CD4-positive, alpha-beta T cell (primary cell): ENCODE data around the gene BTBD16. TPM values are rescaled to one million over a fixed set of nuclear protein-coding genes. Genes with fewer than 3 reads are reported as not detected.

ENCODE experiments used
- ATAC-seq: fragments of 200-7000 bp; cut with Tn5 transposase; one replicate; pipeline ENCODE4 v1.10.0; 2022; ENCODE audit warnings: mild to moderate bottlenecking; ENCODE audit not compliant: poor library complexity
- CTCF ChIA-PET: fragments of 350-600 bp; sonication (Branson Sonifier 250); formaldehyde crosslinking; loops from one replicate; lab custom pipeline; 2021; ENCODE audit warnings: antibody characterized with exemption, inconsistent platforms; lab: Charles Lee
- POLR2A ChIA-PET: fragments of 350-600 bp; sonication (Branson Sonifier 250); formaldehyde crosslinking; loops from one replicate; lab custom pipeline; 2021; ENCODE audit warnings: antibody characterized with exemption, inconsistent platforms; lab: Charles Lee
- DNase-seq, 14 experiments: peaks; one replicate each; pipeline ENCODE4 v3.0.0-alpha.2; 2013 to 2020; ENCODE audit warnings: mixed read lengths in 2 of 14
- H3K27ac ChIP-seq, 2 donors: one replicate each; pipeline versions ENCODE4 v1.5.1 to v1.7.0; 2013; ENCODE audit warnings: low read length in 2 of 2, low read depth in 1 of 2, mild to moderate bottlenecking in 1 of 2
- H3K27me3 ChIP-seq, 2 experiments: 1 replicate in 1 of 2; 2 replicates in 1 of 2; pipeline versions ENCODE4 v1.6.1 to v1.7.0; 2013; ENCODE audit warnings: low read length in 2 of 2, control low read depth in 1 of 2, mild to moderate bottlenecking in 1 of 2, moderate library complexity in 1 of 2; ENCODE audit not compliant: insufficient read depth in 2 of 2, control insufficient read depth in 1 of 2
- H3K36me3 ChIP-seq: one replicate; pipeline ENCODE4 v1.6.1; 2013; ENCODE audit warnings: low read length, control low read depth; ENCODE audit not compliant: insufficient read depth
- H3K4me1 ChIP-seq: one replicate; pipeline ENCODE4 v1.6.1; 2013; ENCODE audit warnings: low read length, control low read depth; ENCODE audit not compliant: insufficient read depth
- H3K4me3 ChIP-seq: one replicate; pipeline ENCODE4 v1.5.1; 2013; ENCODE audit warnings: mild to moderate bottlenecking, low read length, moderate library complexity
- H3K9me3 ChIP-seq, 2 experiments: 1 replicate in 1 of 2; 2 replicates in 1 of 2; pipeline versions ENCODE4 v1.6.1 to v1.7.0; 2013; ENCODE audit warnings: low read length in 2 of 2, mild to moderate bottlenecking in 2 of 2, control low read depth in 1 of 2, moderate library complexity in 1 of 2; ENCODE audit not compliant: control insufficient read depth in 1 of 2, insufficient read depth in 1 of 2
- H3K27ac Mint-ChIP-seq: one replicate; pipeline ENCODE4 v1.8.0; 2020; ENCODE audit warnings: mixed read lengths
- H3K27me3 Mint-ChIP-seq: one replicate; pipeline ENCODE4 v1.8.0; 2021; ENCODE audit warnings: mixed read lengths
- H3K36me3 Mint-ChIP-seq: one replicate; pipeline ENCODE4 v1.8.0; 2021; ENCODE audit warnings: low read depth, mixed read lengths
- H3K4me1 Mint-ChIP-seq: one replicate; pipeline ENCODE4 v1.8.0; 2021; ENCODE audit warnings: low read depth, mixed read lengths
- H3K4me3 Mint-ChIP-seq: one replicate; pipeline ENCODE4 v1.8.0; 2020; ENCODE audit warnings: mild to moderate bottlenecking, mixed read lengths
- H3K9me3 Mint-ChIP-seq: one replicate; pipeline ENCODE4 v1.8.0; 2020; ENCODE audit warnings: mixed read lengths
- intact Hi-C, 2 experiments: fragments of 100-400 bp; cut with DNase I in 1 of 2; cut with micrococcal nuclease in 1 of 2; formaldehyde crosslinking; loops; one replicate each; pipeline versions ENCODE4 v1.15.1 to v1.9.0; 2023 to 2025; cut with DNase I, micrococcal nuclease
- total RNA-seq, 174 experiments: library from RNA in 2 of 174; stranded (reverse) in 2 of 174; gene quantifications; one replicate each; pipeline ENCODE4 v1.2.3 and lab custom pipeline; 2021 to 2026
- TF ChIP-seq, protein P1 (sequence below): fragments of 200-600 bp; IDR thresholded peaks from one replicate; pipeline ENCODE4 v1.8.0; 2022; ENCODE audit warnings: antibody characterized with exemption, mild to moderate bottlenecking

The BTBD16 gene
- total RNA-seq, 2 experiments from 2014 or later = not detected

DNA sequence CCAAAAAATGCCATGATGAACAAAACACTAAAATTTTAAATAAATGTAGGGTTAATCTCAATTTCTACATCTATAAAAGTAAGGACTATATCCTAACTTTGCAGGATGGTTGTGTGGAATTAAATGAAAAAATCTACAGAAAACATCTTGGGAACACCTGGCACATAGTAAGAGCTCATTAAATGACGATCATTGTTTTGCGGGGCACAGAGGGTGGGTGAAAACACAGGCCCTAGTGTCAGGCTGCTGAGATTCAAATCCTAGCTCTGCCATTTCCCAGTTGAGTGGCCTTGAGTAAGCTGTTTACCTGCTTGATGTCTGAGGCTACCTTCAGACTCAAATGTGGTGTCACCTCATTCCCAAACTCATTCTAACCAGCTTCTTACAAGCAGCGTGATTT lies 35.6 kb downstream of the BTBD16 start:
- no peak overlapping the region for H3K27ac ChIP-seq
- H3K9me3 ChIP-seq = no peaks in the 10 kb centered on the region
- H3K36me3 ChIP-seq = no peaks in the 10 kb centered on the region
- no peaks in the 10 kb centered on the region for H3K4me1 Mint-ChIP-seq
- H3K27me3 ChIP-seq = peaks cover 0 to 4% of the 10 kb centered on the region in 2 experiments
- TF ChIP-seq, protein P1, sequence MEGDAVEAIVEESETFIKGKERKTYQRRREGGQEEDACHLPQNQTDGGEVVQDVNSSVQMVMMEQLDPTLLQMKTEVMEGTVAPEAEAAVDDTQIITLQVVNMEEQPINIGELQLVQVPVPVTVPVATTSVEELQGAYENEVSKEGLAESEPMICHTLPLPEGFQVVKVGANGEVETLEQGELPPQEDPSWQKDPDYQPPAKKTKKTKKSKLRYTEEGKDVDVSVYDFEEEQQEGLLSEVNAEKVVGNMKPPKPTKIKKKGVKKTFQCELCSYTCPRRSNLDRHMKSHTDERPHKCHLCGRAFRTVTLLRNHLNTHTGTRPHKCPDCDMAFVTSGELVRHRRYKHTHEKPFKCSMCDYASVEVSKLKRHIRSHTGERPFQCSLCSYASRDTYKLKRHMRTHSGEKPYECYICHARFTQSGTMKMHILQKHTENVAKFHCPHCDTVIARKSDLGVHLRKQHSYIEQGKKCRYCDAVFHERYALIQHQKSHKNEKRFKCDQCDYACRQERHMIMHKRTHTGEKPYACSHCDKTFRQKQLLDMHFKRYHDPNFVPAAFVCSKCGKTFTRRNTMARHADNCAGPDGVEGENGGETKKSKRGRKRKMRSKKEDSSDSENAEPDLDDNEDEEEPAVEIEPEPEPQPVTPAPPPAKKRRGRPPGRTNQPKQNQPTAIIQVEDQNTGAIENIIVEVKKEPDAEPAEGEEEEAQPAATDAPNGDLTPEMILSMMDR = no peak
- H3K27me3 Mint-ChIP-seq = peaks cover 6% of the 10 kb centered on the region
- CTCF ChIA-PET = no interaction called here
- H3K9me3 Mint-ChIP-seq = peaks cover 4% of the 10 kb centered on the region
- intact Hi-C loops = no loop called here
- no peak overlapping the region for H3K4me3 Mint-ChIP-seq
- no peak overlapping the region for H3K4me3 ChIP-seq
- ATAC-seq = no peak
- no peak for DNase-seq
- peaks cover 2% of the 10 kb centered on the region for H3K4me1 ChIP-seq
- no peaks in the 10 kb centered on the region for H3K36me3 Mint-ChIP-seq
- POLR2A ChIA-PET = no interaction called here
- no peak overlapping the region for H3K27ac Mint-ChIP-seq

DNA sequence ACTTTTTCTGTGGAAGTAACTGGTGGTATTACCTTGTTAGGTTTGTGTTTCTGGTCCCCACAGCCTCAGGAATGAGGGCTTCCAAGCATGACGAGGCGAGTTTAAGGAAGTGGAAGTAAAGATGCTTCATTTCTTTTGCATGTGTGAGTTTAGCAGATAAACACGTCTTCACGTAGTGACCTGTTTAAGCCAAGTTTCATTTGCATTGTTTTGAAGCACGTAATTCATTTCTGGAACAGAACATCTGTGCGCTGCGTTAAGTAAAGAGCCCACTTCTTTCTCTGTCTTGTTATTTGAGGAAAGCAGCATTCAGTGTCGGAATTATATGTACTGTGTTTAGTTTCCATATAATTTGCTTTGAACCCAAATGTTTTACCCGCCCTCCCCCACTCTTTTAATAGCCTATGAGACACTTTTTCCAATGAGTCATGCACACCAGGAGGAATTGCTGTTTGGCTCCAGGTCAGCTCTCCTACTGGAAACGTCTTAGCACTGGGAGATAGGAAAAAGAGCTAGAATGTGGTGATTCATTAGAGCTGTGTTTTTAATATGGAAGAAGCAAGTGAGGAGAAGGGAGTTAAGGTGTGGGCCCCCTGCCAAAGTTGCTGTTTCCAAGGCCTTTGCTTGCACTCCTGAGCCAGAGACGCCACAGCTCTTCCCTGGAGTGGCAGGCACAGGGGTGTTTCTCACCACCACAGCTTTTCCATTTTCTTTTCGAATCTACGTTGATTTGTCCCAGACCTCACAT lies 36.7 kb downstream of the BTBD16 start:
- Mint-ChIP-seq H3K27ac (no peak overlapping the region), H3K36me3 (no peaks in the 10 kb centered on the region), H3K4me1 (no peaks in the 10 kb centered on the region), H3K9me3 (peaks cover 4% of the 10 kb centered on the region), H3K27me3 (peaks cover 12% of the 10 kb centered on the region), H3K4me3 (no peak overlapping the region)
- Histone ChIP-seq H3K27me3 (peaks cover 0 to 4% of the 10 kb centered on the region in 2 experiments), H3K4me1 (no peaks in the 10 kb centered on the region), H3K4me3 (no peak overlapping the region), H3K36me3 (no peaks in the 10 kb centered on the region), H3K9me3 (no peaks in the 10 kb centered on the region), H3K27ac (no peak overlapping the region)
- POLR2A ChIA-PET = no interaction called here
- no peak for DNase-seq
- intact Hi-C loops = no loop called here
- ATAC-seq = no peak
- TF ChIP-seq, protein P1 = no peak
- CTCF ChIA-PET = no interaction called here

DNA sequence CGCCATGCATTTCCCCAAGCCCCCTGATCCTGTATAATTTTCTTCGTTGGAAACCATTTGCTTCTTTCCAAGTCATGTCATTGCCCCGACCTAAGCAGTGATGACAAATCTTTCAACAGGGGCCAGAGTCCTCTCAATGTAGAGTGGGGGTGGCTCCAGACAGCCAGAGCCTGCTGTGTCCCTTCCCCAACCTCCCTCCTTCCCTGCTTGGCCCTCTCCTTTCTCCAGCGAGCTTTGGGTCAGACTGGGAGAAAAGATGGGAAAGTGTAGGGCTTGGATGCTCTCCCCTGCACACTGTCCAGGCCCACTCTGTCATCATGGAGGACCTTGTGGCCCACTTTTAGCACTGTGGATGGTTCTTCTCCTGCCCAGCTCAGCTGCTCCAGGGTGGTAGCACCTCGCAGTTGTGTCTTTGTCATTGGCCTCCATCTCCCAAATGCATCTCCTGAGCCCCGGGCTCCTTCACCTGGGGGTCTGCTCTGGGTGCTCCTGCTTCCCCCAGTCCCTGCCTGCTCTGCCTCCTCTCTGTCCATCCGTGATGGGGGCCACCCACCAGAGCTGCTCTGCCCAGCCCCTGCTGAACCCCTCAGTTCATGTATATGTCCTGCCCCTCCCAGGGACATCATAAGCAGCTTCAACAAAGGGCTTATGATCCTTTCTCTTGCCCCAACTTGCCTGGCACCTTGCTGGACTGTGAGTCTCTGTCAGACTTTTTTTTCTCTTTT lies 37.5 kb downstream of the BTBD16 start:
- no peak for DNase-seq
- Histone ChIP-seq H3K9me3 (no peaks in the 10 kb centered on the region), H3K27ac (no peak overlapping the region), H3K27me3 (peaks cover 0 to 4% of the 10 kb centered on the region in 2 experiments), H3K36me3 (no peaks in the 10 kb centered on the region), H3K4me1 (no peaks in the 10 kb centered on the region), H3K4me3 (no peak overlapping the region)
- Mint-ChIP-seq H3K36me3 (no peaks in the 10 kb centered on the region), H3K27me3 (peaks cover 14% of the 10 kb centered on the region), H3K4me1 (no peaks in the 10 kb centered on the region), H3K9me3 (peaks cover 4% of the 10 kb centered on the region), H3K4me3 (no peak overlapping the region), H3K27ac (no peak overlapping the region)
- intact Hi-C loops = no loop called here
- POLR2A ChIA-PET = no interaction called here
- ATAC-seq = no peak
- TF ChIP-seq, protein P1 = no peak
- CTCF ChIA-PET = no interaction called here
